GM18505 (cell line): Measurements from ENCODE around the gene TMEM116.

ENCODE experiments used
- ATAC-seq: cut with Tn5 transposase; IDR thresholded peaks from one replicate; pipeline ENCODE4 v1.9.1; 2021; ENCODE audit not compliant: unreplicated experiment
- POLR2A ChIP-seq: IDR thresholded peaks from 4 replicates; pipeline ENCODE4 v1.6.1; 2011; ENCODE audit warnings: borderline replicate concordance; ENCODE audit not compliant: insufficient read depth, insufficient read length; ENCODE audit errors: extremely low read depth

TMEM116 gene

DNA sequence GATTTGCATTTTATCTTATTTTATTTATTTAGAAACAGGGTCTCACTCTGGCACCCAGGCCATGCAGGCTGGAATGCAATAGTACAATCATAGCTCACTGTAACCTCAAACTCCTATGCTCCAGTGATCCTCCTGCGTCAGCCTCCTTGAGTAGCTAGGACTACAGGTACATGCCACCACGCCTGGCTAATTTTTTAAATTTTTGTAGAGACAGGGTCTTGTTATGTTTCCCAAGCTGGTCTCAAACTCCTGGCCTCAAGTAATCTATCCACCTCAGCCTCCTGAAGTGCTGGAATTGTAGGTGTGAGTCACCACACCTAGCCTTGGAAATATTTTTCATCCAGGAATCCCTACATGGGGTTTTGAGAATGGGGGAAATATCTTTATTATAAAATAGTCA lies 86.3 kb downstream of the TMEM116 start:
- no peak for TF ChIP-seq POLR2A
- ATAC-seq: no peak

- TF ChIP-seq POLR2A: no peak
- no peak for ATAC-seq
These were observed 87.8 kb downstream of the TMEM116 start for GRCh38 chr12:111925171-111925570.

GRCh38 chr12:111907740-111908139 lies 105.2 kb downstream of the TMEM116 start:
- no peak for TF ChIP-seq POLR2A
- no peak for ATAC-seq

- TF ChIP-seq POLR2A: no peak
- ATAC-seq: no peak
These were observed 107.5 kb downstream of the TMEM116 start for GRCh38 chr12:111905502-111905901.

DNA sequence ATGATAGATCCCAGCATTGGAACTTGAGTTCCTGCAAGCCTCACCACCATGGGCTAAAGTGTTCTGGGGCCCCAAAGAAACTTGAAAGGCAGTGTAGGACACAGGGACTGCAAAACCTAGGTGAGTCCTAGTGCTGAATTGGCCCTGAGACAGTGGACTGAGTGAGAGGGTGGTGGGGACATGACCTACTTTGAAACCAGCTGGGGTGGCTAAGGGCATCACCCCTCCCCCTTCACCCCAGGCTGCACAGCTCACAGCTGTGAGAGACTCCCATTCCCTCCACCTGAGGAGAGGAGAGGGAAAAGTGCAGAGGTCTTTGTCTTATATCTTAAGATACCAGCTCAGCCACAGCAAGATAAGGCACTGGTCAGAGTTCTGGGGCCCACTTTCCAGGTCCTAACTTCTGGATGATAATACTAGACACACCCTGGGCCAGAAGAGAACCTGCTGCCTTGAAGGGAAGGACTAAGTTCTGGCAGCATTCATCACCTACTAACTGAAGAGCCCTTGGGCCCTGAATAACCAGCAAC lies 108.5 kb downstream of the TMEM116 start:
- TF ChIP-seq POLR2A: no peak
- ATAC-seq: no peak

DNA sequence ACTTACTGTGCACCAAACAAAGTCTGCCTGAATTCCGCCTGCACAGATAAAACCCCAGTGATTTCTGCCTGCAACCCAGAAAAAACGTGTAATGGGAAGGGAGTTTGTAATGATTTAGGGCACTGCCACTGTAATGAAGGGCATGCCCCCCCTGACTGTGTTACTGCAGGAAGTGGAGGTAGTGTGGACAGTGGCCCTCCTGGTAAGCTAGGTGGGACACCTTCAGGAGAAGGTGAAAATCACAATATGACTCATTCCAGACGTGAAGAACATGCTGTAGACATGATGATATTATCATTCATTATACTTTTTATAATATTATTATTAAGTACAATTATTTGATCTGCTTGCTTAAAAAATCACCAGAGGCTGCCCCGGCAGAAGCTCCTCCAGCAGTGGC lies 111.8 kb downstream of the TMEM116 start:
- TF ChIP-seq POLR2A: no peak
- no peak for ATAC-seq

DNA sequence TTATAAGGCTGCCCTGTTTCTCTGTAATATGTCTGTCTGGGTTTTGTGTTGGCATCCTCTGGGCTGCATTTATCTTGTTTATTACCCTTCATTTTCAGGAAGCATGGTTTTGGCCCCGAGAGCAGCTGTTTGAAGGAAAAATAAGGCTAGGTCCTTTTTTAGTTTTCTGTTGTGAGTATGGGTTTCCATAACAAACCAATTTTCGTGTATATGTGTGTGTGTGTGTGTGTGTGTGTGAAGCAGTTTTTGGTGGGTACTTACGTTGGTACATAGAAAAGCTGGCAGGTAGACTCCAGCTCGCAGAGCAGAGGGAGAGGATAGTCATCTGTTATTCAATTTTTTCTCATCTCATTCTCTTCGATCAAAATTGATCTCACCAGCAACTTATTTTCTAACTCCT lies 118.4 kb downstream of the TMEM116 start:
- TF ChIP-seq POLR2A: no peak

DNA sequence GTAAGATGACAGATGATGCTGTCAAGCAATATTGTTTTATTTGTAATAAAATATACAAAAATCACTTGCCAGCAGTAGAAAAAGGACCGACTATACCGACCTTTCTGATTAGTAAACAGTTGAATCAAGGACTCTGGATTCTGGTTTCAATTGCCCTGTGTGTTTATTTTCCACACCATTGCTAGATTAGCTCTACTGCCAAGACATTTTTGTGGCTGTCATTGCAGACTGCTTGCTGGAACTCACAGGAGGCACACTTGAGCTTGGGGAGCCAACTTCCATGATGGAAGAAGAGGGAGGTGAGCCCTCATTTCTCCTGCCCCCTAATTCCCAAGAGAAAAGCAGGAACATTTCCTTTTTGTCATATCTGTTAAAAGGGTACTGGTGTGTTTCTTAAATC lies 119.7 kb downstream of the TMEM116 start:
- no peak for ATAC-seq
- TF ChIP-seq POLR2A: no peak

More for the DNA sequence above, 118.4 kb downstream of the TMEM116 start:
- ATAC-seq: no peak

GRCh38 chr12:111887926-111888745 lies 124.8 kb downstream of the TMEM116 start:
- no peak for ATAC-seq
- no peak for TF ChIP-seq POLR2A

GRCh38 chr12:111886662-111887545 lies 126.1 kb downstream of the TMEM116 start:
- TF ChIP-seq POLR2A: no peak
- no peak for ATAC-seq

DNA sequence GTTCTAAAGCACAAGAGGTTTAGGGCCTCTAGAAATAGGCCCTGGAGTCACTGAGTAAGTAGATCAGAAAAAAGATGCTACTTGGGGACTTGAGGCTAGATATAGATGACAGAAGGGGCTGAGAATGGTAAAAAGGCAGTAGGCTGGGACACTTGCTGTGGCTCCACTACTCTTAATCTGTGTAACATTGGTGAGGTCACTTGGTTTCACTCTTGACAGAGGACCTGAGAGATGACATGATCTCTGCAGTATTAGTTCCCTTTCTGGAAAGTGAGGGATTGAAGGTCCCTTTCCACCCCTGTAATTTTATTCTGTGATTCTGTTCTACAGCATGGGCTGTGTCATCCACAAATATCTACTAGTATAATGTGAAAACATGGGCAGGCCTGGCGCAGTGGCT lies 131.2 kb downstream of the TMEM116 start:
- TF ChIP-seq POLR2A: no peak
- ATAC-seq: no peak
